HepG2 (cell line): ENCODE measurements around the gene NCOA1. TPM values are rescaled to one million over a fixed set of nuclear protein-coding genes. Genes with fewer than 3 reads are reported as not detected.

Experiments used
- ATAC-seq: fragments of 200-7000 bp; cut with Tn5 transposase; 3 replicates; pipeline ENCODE4 v1.9.1; 2020; ENCODE audit warnings: mild to moderate bottlenecking, moderate library complexity
- BruUV-seq: library from RNA; stranded (reverse); fragments of 400-500 nt; replicated peaks from 2 replicates; lab custom pipeline; 2021; lab: Mats Ljungman, UMichigan
- CTCF ChIA-PET: fragments of 300-600 bp; formaldehyde crosslinking; extraction: SDS; loops from one replicate; lab custom pipeline; 2021; ENCODE audit warnings: low total read pairs, inconsistent platforms, low intra/inter-chr PET ratio; lab: Yijun Ruan, JAX
- POLR2A ChIA-PET: fragments of 350-600 bp; sonication (Branson Sonifier 250); formaldehyde crosslinking; loops from one replicate; lab custom pipeline; 2020; ENCODE audit warnings: antibody characterized with exemption, inconsistent platforms; lab: Yijun Ruan, JAX
- DNase-seq: peaks from one replicate; pipeline ENCODE4 v3.0.0-alpha.2; 2015; ENCODE audit warnings: low spot score
- FAIRE-seq: peaks from 3 replicates; lab custom pipeline; 2011; peaks lifted over from hg19 to GRCh38; lab: Jason Lieb, UNC
- H2AFZ ChIP-seq: one replicate; pipeline ENCODE4 v1.6.1; 2011; ENCODE audit warnings: low read length, inconsistent platforms
- H3K27ac ChIP-seq: fragments of 300-600 bp; 3 replicates; pipeline ENCODE4 v1.8.0; 2011; ENCODE audit warnings: mixed run types, mild to moderate bottlenecking, mixed read lengths, low read length, inconsistent platforms; ENCODE audit not compliant: insufficient read depth; ENCODE audit errors: extremely low read length
- H3K27me3 ChIP-seq, 2 experiments: fragments of 200-600 bp in 1 of 2; 2 replicates in 1 of 2; 3 replicates in 1 of 2; pipeline versions ENCODE4 v1.6.0 to v1.8.0; 2011; ENCODE audit warnings: low read length in 2 of 2, mild to moderate bottlenecking in 2 of 2, moderate library complexity in 2 of 2, inconsistent platforms in 1 of 2; ENCODE audit not compliant: insufficient read depth in 2 of 2, control insufficient read depth in 1 of 2
- H3K36me3 ChIP-seq, 2 experiments: fragments of 200-600 bp in 1 of 2; replicated peaks in 1 of 2; 2 replicates in 1 of 2; 3 replicates in 1 of 2; pipeline versions ENCODE4 v1.5.1 to v1.8.0; 2011; ENCODE audit warnings: low read length in 2 of 2, inconsistent platforms in 1 of 2; ENCODE audit not compliant: insufficient read depth in 2 of 2, control insufficient read depth in 1 of 2
- H3K4me1 ChIP-seq: 2 replicates; pipeline ENCODE4 v1.5.1; 2012; ENCODE audit warnings: low read length, inconsistent platforms; ENCODE audit not compliant: insufficient read depth
- H3K4me2 ChIP-seq: 2 replicates; pipeline ENCODE4 v1.6.0; 2011; ENCODE audit warnings: low read depth, low read length, inconsistent platforms
- H3K4me3 ChIP-seq, 3 experiments: fragments of 200-600 bp in 1 of 3; sonication (generic), shearing (Covaris generic) in 1 of 3; replicated peaks in 1 of 3; 2 replicates each; pipeline ENCODE4 v1.5.1; 2011 to 2016; ENCODE audit warnings: low read length in 3 of 3, inconsistent platforms in 2 of 3, low read depth in 2 of 3, mild to moderate bottlenecking in 2 of 3, control low read depth in 1 of 3, mixed read lengths in 1 of 3; ENCODE audit not compliant: insufficient read depth in 1 of 3
- H3K79me2 ChIP-seq: one replicate; pipeline ENCODE4 v1.6.1; 2011; ENCODE audit warnings: low read length, inconsistent platforms; ENCODE audit not compliant: insufficient read depth
- H3K9ac ChIP-seq: 2 replicates; pipeline ENCODE4 v1.6.0; 2011; ENCODE audit warnings: mild to moderate bottlenecking, low read depth, low read length, inconsistent platforms; ENCODE audit not compliant: insufficient read depth
- H3K9me3 ChIP-seq: 2 replicates; pipeline ENCODE4 v1.5.1; 2012; ENCODE audit warnings: mild to moderate bottlenecking, low read length
- H4K20me1 ChIP-seq: 2 replicates; pipeline ENCODE4 v1.6.0; 2011; ENCODE audit warnings: inconsistent platforms, mild to moderate bottlenecking, low read length, moderate library complexity; ENCODE audit not compliant: insufficient read depth
- ETS1 ChIP-seq: sonication (generic); formaldehyde crosslinking; IDR thresholded peaks from 2 replicates; pipeline ENCODE4 v1.4.0; 2020; ENCODE audit warnings: missing genetic modification reagents
- GABPB1 ChIP-seq: IDR thresholded peaks from 2 replicates; pipeline ENCODE4 v1.6.1; 2016; ENCODE audit warnings: mild to moderate bottlenecking, missing genetic modification reagents, moderate library complexity, missing compliant biosample characterization
- HMGA1 ChIP-seq: sonication (generic); formaldehyde crosslinking; conservative IDR thresholded peaks from 2 replicates; pipeline ENCODE4 v1.4.0; 2020; ENCODE audit warnings: missing genetic modification reagents
- MAX ChIP-seq: IDR thresholded peaks from 2 replicates; pipeline ENCODE4 v1.6.1; 2012; ENCODE audit warnings: inconsistent platforms
- NPAS2 ChIP-seq: sonication (generic); formaldehyde crosslinking; IDR thresholded peaks from 2 replicates; pipeline ENCODE4 v1.8.0; 2022; ENCODE audit warnings: mild to moderate bottlenecking, missing genetic modification reagents, borderline replicate concordance
- PHF5A ChIP-seq: IDR thresholded peaks from one replicate; pipeline ENCODE4 v1.6.1; 2018; ENCODE audit warnings: low read depth, missing genetic modification reagents; ENCODE audit not compliant: unreplicated experiment
- REL ChIP-seq: sonication (generic); formaldehyde crosslinking; conservative IDR thresholded peaks from 2 replicates; pipeline ENCODE4 v1.8.0; 2022; ENCODE audit warnings: mild to moderate bottlenecking, missing genetic modification reagents, moderate library complexity
- RXRB ChIP-seq: IDR thresholded peaks from 2 replicates; pipeline ENCODE4 v1.6.1; 2016; ENCODE audit warnings: borderline replicate concordance, missing genetic modification reagents, missing compliant biosample characterization
- SCMH1 ChIP-seq: sonication (generic); formaldehyde crosslinking; IDR thresholded peaks from 2 replicates; pipeline ENCODE4 v1.9.0; 2021; ENCODE audit warnings: missing genetic modification reagents, mild to moderate bottlenecking, borderline replicate concordance
- SNRNP70 ChIP-seq: fragments of 200-400 bp; formaldehyde crosslinking; IDR thresholded peaks from 2 replicates; pipeline ENCODE4 v1.6.1; 2017; ENCODE audit warnings: mild to moderate bottlenecking, low read depth, low read length, moderate library complexity
- SP5 ChIP-seq: IDR thresholded peaks from 2 replicates; pipeline ENCODE4 v1.6.1; 2016; ENCODE audit warnings: low read depth, borderline replicate concordance
- YY1 ChIP-seq: IDR thresholded peaks from 2 replicates; pipeline ENCODE4 v1.6.1; 2011; ENCODE audit warnings: low read length, low read depth, moderate library complexity, mild to moderate bottlenecking; ENCODE audit not compliant: insufficient read depth, insufficient replicate concordance
- ZBTB39 ChIP-seq: sonication (generic); formaldehyde crosslinking; IDR thresholded peaks from 2 replicates; pipeline ENCODE4 v1.5.0; 2020; ENCODE audit warnings: missing genetic modification reagents
- ZNF788 ChIP-seq: sonication (generic); formaldehyde crosslinking; IDR thresholded peaks from 2 replicates; pipeline ENCODE4 v1.5.0; 2020; ENCODE audit warnings: mild to moderate bottlenecking, missing genetic modification reagents, borderline replicate concordance
- in situ Hi-C: cut with HindIII; loops from 2 replicates; pipeline ENCODE4 v1.10.0; 2017; ENCODE audit warnings: low pct_unique_long_range_greater_than_20kb; ENCODE audit not compliant: extremely low pct_ligation_motif_present
- intact Hi-C: fragments of 100-400 bp; cut with micrococcal nuclease; formaldehyde crosslinking; loops from one replicate; pipeline ENCODE4 v1.10.0; 2022; ENCODE audit not compliant: unreplicated experiment
- polyA plus RNA-seq, 8 experiments: library from polyadenylated mRNA; depleted of rRNA in 3 of 8; stranded (reverse) in 7 of 8; unstranded in 1 of 8; fragments of >200 nt; fragmentation: Illumina TruSeq in 4 of 8; extraction: Trizol in 4 of 8; gene quantifications; 2 replicates each; pipeline versions ENCODE4 v1.2.1 to v1.2.3, GENCODE V29; 2011 to 2016; ENCODE audit warnings: low read depth in 4 of 8, missing spikeins in 1 of 8, mixed read lengths in 1 of 8; ENCODE audit not compliant: insufficient read depth in 1 of 8
- total RNA-seq, 5 experiments: library from RNA; depleted of rRNA; stranded (reverse); fragments of >200 nt; fragmentation: Illumina TruSeq; extraction: Trizol; gene quantifications; 2 replicates each; pipeline ENCODE4 v1.2.3, GENCODE V29; 2016; ENCODE audit warnings: low read depth in 1 of 5
- TF ChIP-seq, protein P1 (sequence below): sonication (generic); formaldehyde crosslinking; IDR thresholded peaks from 2 replicates; pipeline ENCODE4 v1.4.0; 2020; ENCODE audit warnings: mild to moderate bottlenecking, low read depth, missing genetic modification reagents
- TF ChIP-seq, protein P2 (sequence below): IDR thresholded peaks from 2 replicates; pipeline ENCODE4 v1.6.1; 2016; ENCODE audit warnings: control low read depth

NCOA1 gene
- total and polyA plus RNA-seq, 2 of the 13 experiments (the other 11 are each of a cell fraction or from before 2014, with no cell fraction given): 10.0 to 10.4 TPM

GRCh38 chr2:24497685-24498084 is 6.6 kb downstream of the NCOA1 start:
- CTCF ChIA-PET: no interaction called here
- H3K4me2 ChIP-seq: no peak overlapping the region
- no peak overlapping the region for H3K27ac ChIP-seq
- DNase-seq (no peak), FAIRE-seq (no peak), ATAC-seq (no peak)
- H3K79me2 ChIP-seq: no peaks in the 10 kb centered on the region
- no peaks in the 10 kb centered on the region for H3K9me3 ChIP-seq
- BruUV-seq: no TSS peak
- intact Hi-C loops (loop anchor here (1.0 kb wide), 1 partner anchor 137 kb away; the partner anchor contains the start of gene ITSN2), in situ Hi-C loops (loop anchor here (10.0 kb wide), 1 partner anchor 297 kb away; the partner anchor contains the start of genes CENPO and PTRHD1)
- no peak overlapping the region for H3K4me3 ChIP-seq
- no peak overlapping the region for H2AFZ ChIP-seq
- H3K9ac ChIP-seq: no peak overlapping the region
- H3K36me3 ChIP-seq: no peaks in the 10 kb centered on the region
- no peak for TF ChIP-seq ZNF788
- no peak for TF ChIP-seq SCMH1 (CRISPR knock-in tag)
- no peak for TF ChIP-seq MAX
- no peak for TF ChIP-seq HMGA1
- no peak for TF ChIP-seq SNRNP70
- no peak for TF ChIP-seq REL (CRISPR knock-in tag)
- TF ChIP-seq ETS1 (CRISPR knock-in tag): no peak
- TF ChIP-seq YY1: no peak
- no peak for TF ChIP-seq SP5 (CRISPR knock-in tag)
- no peak for TF ChIP-seq GABPB1 (CRISPR knock-in tag)
- TF ChIP-seq RXRB (CRISPR knock-in tag): no peak
- no peak for TF ChIP-seq ZBTB39 (CRISPR knock-in tag)
- no peak for TF ChIP-seq NPAS2
- TF ChIP-seq, protein P1, sequence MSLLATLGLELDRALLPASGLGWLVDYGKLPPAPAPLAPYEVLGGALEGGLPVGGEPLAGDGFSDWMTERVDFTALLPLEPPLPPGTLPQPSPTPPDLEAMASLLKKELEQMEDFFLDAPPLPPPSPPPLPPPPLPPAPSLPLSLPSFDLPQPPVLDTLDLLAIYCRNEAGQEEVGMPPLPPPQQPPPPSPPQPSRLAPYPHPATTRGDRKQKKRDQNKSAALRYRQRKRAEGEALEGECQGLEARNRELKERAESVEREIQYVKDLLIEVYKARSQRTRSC (CRISPR knock-in tag): no peak
- no peak for TF ChIP-seq PHF5A
- TF ChIP-seq, protein P2, sequence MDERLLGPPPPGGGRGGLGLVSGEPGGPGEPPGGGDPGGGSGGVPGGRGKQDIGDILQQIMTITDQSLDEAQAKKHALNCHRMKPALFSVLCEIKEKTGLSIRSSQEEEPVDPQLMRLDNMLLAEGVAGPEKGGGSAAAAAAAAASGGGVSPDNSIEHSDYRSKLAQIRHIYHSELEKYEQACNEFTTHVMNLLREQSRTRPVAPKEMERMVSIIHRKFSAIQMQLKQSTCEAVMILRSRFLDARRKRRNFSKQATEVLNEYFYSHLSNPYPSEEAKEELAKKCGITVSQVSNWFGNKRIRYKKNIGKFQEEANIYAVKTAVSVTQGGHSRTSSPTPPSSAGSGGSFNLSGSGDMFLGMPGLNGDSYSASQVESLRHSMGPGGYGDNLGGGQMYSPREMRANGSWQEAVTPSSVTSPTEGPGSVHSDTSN: no peak
- TF ChIP-seq, all 625 proteins: peak for 0
- H3K27me3 ChIP-seq: no peaks in the 10 kb centered on the region
- no peaks in the 10 kb centered on the region for H4K20me1 ChIP-seq
- H3K4me1 ChIP-seq: peaks cover 10% of the 10 kb centered on the region
- POLR2A ChIA-PET: no interaction called here
